ENCODE results near the gene GNAS-AS1. TPM values are rescaled to one million over a fixed set of nuclear protein-coding genes. Genes with fewer than 3 reads are reported as not detected.

Gene GNAS-AS1
- total RNA-seq, 2 experiments from 2014 or later, result 1.7 to 2.0 TPM

- TF ChIP-seq CTCF (IDR thresholded peaks at IDR 0.05), result no peak
- ATAC-seq (no peak), DNase-seq (no peak)
- H3K27me3 Mint-ChIP-seq, result peaks cover 16% of the 10 kb centered on the region
- H3K36me3 Mint-ChIP-seq (ENCODE audit: low read depth), result no peaks in the 10 kb centered on the region
- CTCF ChIA-PET, result no interaction called here
- H3K9me3 Mint-ChIP-seq, result no peaks in the 10 kb centered on the region
- POLR2A ChIA-PET, result no interaction called here
- intact Hi-C loops (cut with micrococcal nuclease), result no loop called here
- no peak overlapping the region for H3K27ac Mint-ChIP-seq
- no peaks in the 10 kb centered on the region for H3K4me1 Mint-ChIP-seq (ENCODE audit: low read depth)
- no peak overlapping the region for H3K4me3 Mint-ChIP-seq
Observed at GRCh38 chr20:58777657-58778056, 73.0 kb downstream of the GNAS-AS1 start.

DNA sequence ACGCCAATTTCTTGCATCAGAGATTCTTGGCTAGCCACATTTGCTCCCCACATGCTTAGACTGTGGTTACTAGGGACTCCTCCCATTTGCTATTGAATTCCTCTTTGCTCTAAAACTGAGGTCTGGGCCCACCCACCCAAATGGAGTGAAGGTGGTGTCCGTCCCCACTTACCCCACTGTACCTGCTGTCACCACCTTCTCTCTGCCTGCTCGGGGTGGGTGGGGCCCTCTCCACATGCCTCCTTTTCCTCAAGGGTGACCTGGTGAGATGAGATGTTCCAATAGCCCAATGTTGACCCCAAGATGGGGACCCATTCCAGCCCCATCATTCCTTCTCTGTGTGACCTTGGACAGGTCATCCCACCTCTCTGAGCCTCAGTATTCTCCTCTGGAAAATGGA is 74.6 kb downstream of the GNAS-AS1 start:
- ChIA-PET CTCF (no interaction called here), POLR2A (no interaction called here)
- Mint-ChIP-seq H3K27ac (no peak overlapping the region), H3K27me3 (peaks cover 12% of the 10 kb centered on the region), H3K4me1 (ENCODE audit: low read depth) (no peaks in the 10 kb centered on the region), H3K4me3 (no peak overlapping the region), H3K36me3 (ENCODE audit: low read depth) (no peaks in the 10 kb centered on the region), H3K9me3 (no peaks in the 10 kb centered on the region)
- no peak for DNase-seq
- intact Hi-C loops (cut with micrococcal nuclease), result no loop called here
- no peak for TF ChIP-seq CTCF (IDR thresholded peaks at IDR 0.05)
- ATAC-seq, result no peak

GRCh38 chr20:58775371-58775770 is 75.3 kb downstream of the GNAS-AS1 start:
- no peak for TF ChIP-seq CTCF (IDR thresholded peaks at IDR 0.05)
- POLR2A ChIA-PET, result no interaction called here

DNA sequence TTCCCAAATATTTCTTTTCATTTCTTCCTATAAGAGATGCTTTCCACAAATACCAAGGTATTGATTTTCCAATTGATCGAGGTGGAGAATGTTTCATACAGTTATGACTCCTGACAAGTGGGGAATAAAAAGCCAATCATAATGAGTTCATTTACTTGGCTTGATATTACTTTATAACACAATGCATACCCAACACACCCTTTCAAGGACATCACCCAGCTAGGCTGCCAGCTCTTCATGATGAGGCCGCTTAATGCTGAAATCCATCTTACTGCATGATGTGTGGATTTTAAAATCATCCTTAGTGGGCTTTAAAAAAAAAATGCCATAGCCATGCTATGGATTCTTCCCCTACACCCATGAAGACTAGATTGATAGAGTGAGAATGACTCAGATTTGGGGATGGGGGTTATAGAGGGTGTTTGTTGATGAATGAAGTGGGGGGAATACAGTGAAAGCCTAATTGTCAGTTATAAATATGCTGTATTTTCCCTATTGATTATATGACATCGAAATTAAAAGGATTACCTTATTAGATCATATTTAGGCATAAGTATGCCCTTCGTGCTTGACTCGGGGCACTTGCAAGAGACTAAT is 75.9 kb downstream of the GNAS-AS1 start:
- peaks cover 21% of the 10 kb centered on the region for H3K27me3 Mint-ChIP-seq
- no peak for DNase-seq
- ATAC-seq, result no peak
- ChIA-PET POLR2A (no interaction called here), CTCF (no interaction called here)
- no peak for TF ChIP-seq CTCF (IDR thresholded peaks at IDR 0.05)
- no peak overlapping the region for H3K4me3 Mint-ChIP-seq
- no peaks in the 10 kb centered on the region for H3K4me1 Mint-ChIP-seq (ENCODE audit: low read depth)
- no peaks in the 10 kb centered on the region for H3K36me3 Mint-ChIP-seq (ENCODE audit: low read depth)
- no peaks in the 10 kb centered on the region for H3K9me3 Mint-ChIP-seq
- intact Hi-C loops (cut with micrococcal nuclease), result no loop called here
- no peak overlapping the region for H3K27ac Mint-ChIP-seq

More at GRCh38 chr20:58775371-58775770, 75.3 kb downstream of the GNAS-AS1 start:
- Mint-ChIP-seq H3K27me3 (peaks cover 18% of the 10 kb centered on the region), H3K36me3 (ENCODE audit: low read depth) (no peaks in the 10 kb centered on the region), H3K9me3 (no peaks in the 10 kb centered on the region), H3K4me1 (ENCODE audit: low read depth) (no peaks in the 10 kb centered on the region), H3K4me3 (no peak overlapping the region), H3K27ac (no peak overlapping the region)
- intact Hi-C loops (cut with micrococcal nuclease), result no loop called here
- DNase-seq (no peak), ATAC-seq (no peak)
- CTCF ChIA-PET, result no interaction called here

GRCh38 chr20:58774214-58774613 is 76.5 kb downstream of the GNAS-AS1 start:
- H3K27ac Mint-ChIP-seq, result no peak overlapping the region
- intact Hi-C loops (cut with micrococcal nuclease), result no loop called here
- CTCF ChIA-PET, result interaction anchor here (0.9 kb wide), 1 partner anchor 605 kb away, joined by 3 read pairs; no protein-coding TSS in a partner anchor
- DNase-seq, result no peak
- no peaks in the 10 kb centered on the region for H3K36me3 Mint-ChIP-seq (ENCODE audit: low read depth)
- H3K9me3 Mint-ChIP-seq, result no peaks in the 10 kb centered on the region
- peaks cover 22% of the 10 kb centered on the region for H3K27me3 Mint-ChIP-seq
- H3K4me3 Mint-ChIP-seq, result no peak overlapping the region
- TF ChIP-seq CTCF (IDR thresholded peaks at IDR 0.05), result no peak
- H3K4me1 Mint-ChIP-seq (ENCODE audit: low read depth), result no peaks in the 10 kb centered on the region
- no peak for ATAC-seq
- POLR2A ChIA-PET, result no interaction called here
